Esophagus squamous epithelium (tissue), 4 donors: Measurements from ENCODE around the gene LSM10.

ENCODE experiments used
- CTCF ChIP-seq, 6 experiments: fragments of 450-650 bp in 4 of 6; fragments of 200-600 bp in 2 of 6; sonication (generic) in 2 of 6; IDR thresholded peaks; one replicate each; pipeline ENCODE4 v1.5.1; 2016 to 2019; ENCODE audit warnings: antibody characterized with exemption in 6 of 6, mild to moderate bottlenecking in 4 of 6, moderate library complexity in 4 of 6
- POLR2A ChIP-seq, 4 donors: fragments of 450-650 bp; IDR thresholded peaks; one replicate each; pipeline ENCODE4 v1.6.1; 2017; ENCODE audit warnings: antibody characterized with exemption in 4 of 4, mild to moderate bottlenecking in 4 of 4, moderate library complexity in 3 of 4

- TF ChIP-seq CTCF (IDR thresholded peaks at IDR 0.05) (no peak), POLR2A (IDR thresholded peaks at IDR 0.05) (no peak)
These were observed 46.3 kb downstream of the LSM10 start for GRCh38 chr1:36351227-36351977.
